ENCODE measurements around the gene ZNF441.

Gene ZNF441

DNA sequence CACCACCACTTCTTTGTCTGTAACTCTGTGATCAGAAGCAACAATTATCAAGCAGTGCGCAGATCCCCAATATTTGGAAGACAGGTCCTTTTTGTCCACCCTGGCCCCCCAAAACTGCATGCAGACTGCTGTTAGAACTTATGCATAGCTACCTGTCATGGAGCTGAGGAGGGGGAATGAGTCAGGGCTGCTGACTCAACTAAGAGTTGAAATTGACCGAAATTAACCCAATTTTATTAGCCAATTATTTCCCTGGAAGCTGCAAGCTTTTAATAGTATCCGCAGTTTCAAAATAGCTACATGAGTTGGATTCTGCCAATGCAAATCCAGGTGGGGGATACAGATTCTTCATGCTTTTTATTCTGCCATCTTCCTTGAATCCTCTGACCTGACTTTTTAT, 17.6 kb downstream of the ZNF441 start:
- DNase-seq (no peak), ATAC-seq (ENCODE audit: insufficient read depth, low read depth) (no peak)
- H2AFZ ChIP-seq (ENCODE audit: low read depth, low read length): no peak overlapping the region
- H3K9me3 ChIP-seq (ENCODE audit: insufficient read depth, low read length, severe bottlenecking): peaks cover 23% of the 10 kb centered on the region
- H3K4me2 ChIP-seq (ENCODE audit: insufficient read depth, low read length): no peak overlapping the region
- no peaks in the 10 kb centered on the region for H3K27me3 ChIP-seq (ENCODE audit: insufficient read depth, low read length, poor library complexity)
- H3K36me3 ChIP-seq (ENCODE audit: insufficient read depth, low read length): peaks cover 29% of the 10 kb centered on the region
- H3K79me2 ChIP-seq (ENCODE audit: insufficient read depth, low read length): no peaks in the 10 kb centered on the region
- H3K27ac ChIP-seq (ENCODE audit: low read length): no peak overlapping the region
- H3K9ac ChIP-seq (ENCODE audit: low read depth, low read length): no peak overlapping the region
- H3K4me3 ChIP-seq (ENCODE audit: low read depth in 1 of 2, low read length in 2 of 2): no peak overlapping the region
- H3K4me1 ChIP-seq (ENCODE audit: insufficient read depth, low read length): no peaks in the 10 kb centered on the region
- no peaks in the 10 kb centered on the region for H4K20me1 ChIP-seq (ENCODE audit: insufficient read depth, low read length)
- TF ChIP-seq, protein P1, sequence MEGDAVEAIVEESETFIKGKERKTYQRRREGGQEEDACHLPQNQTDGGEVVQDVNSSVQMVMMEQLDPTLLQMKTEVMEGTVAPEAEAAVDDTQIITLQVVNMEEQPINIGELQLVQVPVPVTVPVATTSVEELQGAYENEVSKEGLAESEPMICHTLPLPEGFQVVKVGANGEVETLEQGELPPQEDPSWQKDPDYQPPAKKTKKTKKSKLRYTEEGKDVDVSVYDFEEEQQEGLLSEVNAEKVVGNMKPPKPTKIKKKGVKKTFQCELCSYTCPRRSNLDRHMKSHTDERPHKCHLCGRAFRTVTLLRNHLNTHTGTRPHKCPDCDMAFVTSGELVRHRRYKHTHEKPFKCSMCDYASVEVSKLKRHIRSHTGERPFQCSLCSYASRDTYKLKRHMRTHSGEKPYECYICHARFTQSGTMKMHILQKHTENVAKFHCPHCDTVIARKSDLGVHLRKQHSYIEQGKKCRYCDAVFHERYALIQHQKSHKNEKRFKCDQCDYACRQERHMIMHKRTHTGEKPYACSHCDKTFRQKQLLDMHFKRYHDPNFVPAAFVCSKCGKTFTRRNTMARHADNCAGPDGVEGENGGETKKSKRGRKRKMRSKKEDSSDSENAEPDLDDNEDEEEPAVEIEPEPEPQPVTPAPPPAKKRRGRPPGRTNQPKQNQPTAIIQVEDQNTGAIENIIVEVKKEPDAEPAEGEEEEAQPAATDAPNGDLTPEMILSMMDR (IDR thresholded peaks at IDR 0.05; ENCODE audit: borderline replicate concordance, extremely low read depth, low read length, poor library complexity, severe bottlenecking): no peak
- no peak for TF ChIP-seq EZH2 (IDR thresholded peaks at IDR 0.05; ENCODE audit: borderline replicate concordance, low read depth, low read length, severe bottlenecking)

DNA sequence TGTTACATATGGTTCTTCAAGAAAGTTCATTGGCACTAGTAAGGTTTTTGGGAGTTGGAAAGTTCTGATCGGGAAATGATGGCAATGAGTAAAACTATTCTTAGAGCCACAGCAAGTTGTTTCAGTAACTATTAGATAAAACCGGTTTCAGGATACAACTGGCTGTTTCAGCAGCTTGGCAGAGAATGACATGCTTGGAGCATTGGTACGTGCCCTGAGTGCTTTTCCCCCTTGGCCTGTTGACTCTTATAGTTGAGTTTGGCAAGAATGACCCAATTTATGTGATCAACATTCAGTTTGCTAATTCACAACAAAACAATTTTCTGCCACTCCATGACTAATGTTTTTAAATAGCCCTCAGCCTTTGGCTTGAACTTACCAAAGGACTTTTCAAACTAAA, 20.7 kb downstream of the ZNF441 start:
- Histone ChIP-seq H3K79me2 (ENCODE audit: insufficient read depth, low read length) (no peaks in the 10 kb centered on the region), H3K27me3 (ENCODE audit: insufficient read depth, low read length, poor library complexity) (no peaks in the 10 kb centered on the region), H3K9ac (ENCODE audit: low read depth, low read length) (no peak overlapping the region), H3K9me3 (ENCODE audit: insufficient read depth, low read length, severe bottlenecking) (no peaks in the 10 kb centered on the region), H3K36me3 (ENCODE audit: insufficient read depth, low read length) (0 out of 2 replicates have a peak, but pooled peaks cover under 1% of the 10 kb centered on the region), H3K27ac (ENCODE audit: low read length) (no peak overlapping the region), H4K20me1 (ENCODE audit: insufficient read depth, low read length) (no peaks in the 10 kb centered on the region), H3K4me2 (ENCODE audit: insufficient read depth, low read length) (no peak overlapping the region), H3K4me1 (ENCODE audit: insufficient read depth, low read length) (no peaks in the 10 kb centered on the region), H3K4me3 (ENCODE audit: low read depth in 1 of 2, low read length in 2 of 2) (no peak overlapping the region), H2AFZ (ENCODE audit: low read depth, low read length) (no peak overlapping the region)
- ATAC-seq (ENCODE audit: insufficient read depth, low read depth) (no peak), DNase-seq (no peak)
- TF ChIP-seq EZH2 (IDR thresholded peaks at IDR 0.05; ENCODE audit: borderline replicate concordance, low read depth, low read length, severe bottlenecking): no peak

DNA sequence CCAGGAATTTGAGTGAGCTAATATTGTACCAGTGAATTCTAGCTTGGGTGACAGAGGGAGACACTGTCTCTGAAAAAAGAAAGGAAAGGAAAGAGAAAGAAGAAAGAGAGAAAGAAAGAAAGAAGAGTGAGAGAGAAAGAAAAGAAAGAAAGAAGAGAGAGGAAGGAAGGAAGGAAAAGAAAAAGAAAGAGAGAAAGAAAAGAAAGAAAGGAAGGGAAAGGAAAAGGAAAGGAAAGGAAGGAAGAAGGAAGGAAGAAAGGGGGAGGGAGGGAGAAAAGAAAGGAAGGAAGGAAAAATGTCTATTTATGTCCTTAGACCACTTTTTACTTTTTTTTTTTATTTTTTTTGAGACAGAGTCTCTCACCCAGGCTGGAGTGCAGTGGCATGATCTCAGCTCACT, 26.1 kb downstream of the ZNF441 start:
- H3K9me3 ChIP-seq (ENCODE audit: insufficient read depth, low read length, severe bottlenecking): no peaks in the 10 kb centered on the region
- no peak overlapping the region for H2AFZ ChIP-seq (ENCODE audit: low read depth, low read length)
- DNase-seq (no peak), ATAC-seq (ENCODE audit: insufficient read depth, low read depth) (no peak)
- H3K36me3 ChIP-seq (ENCODE audit: insufficient read depth, low read length): no peaks in the 10 kb centered on the region
- H3K4me3 ChIP-seq (ENCODE audit: low read depth in 1 of 2, low read length in 2 of 2): no peak overlapping the region
- no peak overlapping the region for H3K4me2 ChIP-seq (ENCODE audit: insufficient read depth, low read length)
- H3K27me3 ChIP-seq (ENCODE audit: insufficient read depth, low read length, poor library complexity): no peaks in the 10 kb centered on the region
- no peaks in the 10 kb centered on the region for H4K20me1 ChIP-seq (ENCODE audit: insufficient read depth, low read length)
- no peak for TF ChIP-seq EZH2 (IDR thresholded peaks at IDR 0.05; ENCODE audit: borderline replicate concordance, low read depth, low read length, severe bottlenecking)
- TF ChIP-seq, protein P1 (IDR thresholded peaks at IDR 0.05; ENCODE audit: borderline replicate concordance, extremely low read depth, low read length, poor library complexity, severe bottlenecking): no peak
- no peaks in the 10 kb centered on the region for H3K79me2 ChIP-seq (ENCODE audit: insufficient read depth, low read length)
- peaks cover 9% of the 10 kb centered on the region for H3K4me1 ChIP-seq (ENCODE audit: insufficient read depth, low read length)
- H3K27ac ChIP-seq (ENCODE audit: low read length): no peak overlapping the region
- H3K9ac ChIP-seq (ENCODE audit: low read depth, low read length): no peak overlapping the region

DNA sequence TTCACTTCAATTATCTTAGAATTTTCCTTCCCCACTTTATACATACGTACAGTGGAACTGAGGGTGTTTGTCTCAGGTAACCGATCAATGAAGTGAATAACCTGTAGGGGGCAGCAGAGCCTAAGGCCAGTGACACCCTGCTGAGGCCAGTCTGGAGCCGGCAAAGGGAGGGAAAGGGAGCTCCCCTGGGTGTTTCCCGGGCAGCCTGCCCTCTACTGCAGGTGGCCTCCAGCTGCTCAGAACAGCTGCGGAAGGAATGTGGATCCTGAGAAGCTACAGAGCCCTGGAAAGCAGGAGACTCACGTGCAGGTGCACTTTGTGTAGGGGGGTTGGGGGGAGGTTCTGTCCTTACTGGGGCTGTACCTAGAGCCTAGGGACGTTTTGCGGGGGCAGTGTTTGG, 30.7 kb downstream of the ZNF441 start:
- H3K9ac ChIP-seq (ENCODE audit: low read depth, low read length): peak overlapping the region; percentile 73
- H3K9me3 ChIP-seq (ENCODE audit: insufficient read depth, low read length, severe bottlenecking): no peaks in the 10 kb centered on the region
- peak; percentile 72 for ATAC-seq (ENCODE audit: insufficient read depth, low read depth)
- peak overlapping the region; percentile 67; the same call in 1 of the 2 replicates for H2AFZ ChIP-seq (ENCODE audit: low read depth, low read length)
- H3K4me2 ChIP-seq (ENCODE audit: insufficient read depth, low read length): peak overlapping the region; percentile 73
- TF ChIP-seq EZH2 (IDR thresholded peaks at IDR 0.05; ENCODE audit: borderline replicate concordance, low read depth, low read length, severe bottlenecking): no peak
- TF ChIP-seq, protein P1 (IDR thresholded peaks at IDR 0.05; ENCODE audit: borderline replicate concordance, extremely low read depth, low read length, poor library complexity, severe bottlenecking): peak; percentile 90
- H3K4me1 ChIP-seq (ENCODE audit: insufficient read depth, low read length): peaks cover 25% of the 10 kb centered on the region
- H3K36me3 ChIP-seq (ENCODE audit: insufficient read depth, low read length): no peaks in the 10 kb centered on the region
- no peaks in the 10 kb centered on the region for H4K20me1 ChIP-seq (ENCODE audit: insufficient read depth, low read length)
- H3K27ac ChIP-seq (ENCODE audit: low read length): peak overlapping the region; percentile 78
- peak overlapping the region in 1 of 2 experiments; percentile 87; a peak in 2 of 4 replicates for H3K4me3 ChIP-seq (ENCODE audit: low read depth in 1 of 2, low read length in 2 of 2)
- no peaks in the 10 kb centered on the region for H3K27me3 ChIP-seq (ENCODE audit: insufficient read depth, low read length, poor library complexity)
- H3K79me2 ChIP-seq (ENCODE audit: insufficient read depth, low read length): no peaks in the 10 kb centered on the region; the same call in 1 of the 2 replicates
- peak; percentile 88 for DNase-seq

Measured in DND-41 (cell line).